ENCODE data around the gene ZNF888. TPM values are rescaled to one million over a fixed set of nuclear protein-coding genes. Genes with fewer than 3 reads are reported as not detected.

The ZNF888 gene
- total RNA-seq, 2 experiments from 2014 or later, result 4.5 to 4.8 TPM

Other genes with a start within 250 kb of the ZNF888 start
- gene ZNF611, start 188.4 kb downstream of the ZNF888 start, total RNA-seq, result 10 to 100 TPM; 18.4 to 20.9 TPM
- gene ZNF600, start 136.6 kb downstream of the ZNF888 start, total RNA-seq, result 10 to 100 TPM; 11.2 to 11.7 TPM
- 10 to 100 TPM in 1 of 2 experiments, 1 to 10 TPM in 1; 9.7 to 11.6 TPM for gene ZNF28, start 101.8 kb downstream of the ZNF888 start, total RNA-seq
- 10 to 100 TPM; 11.2 to 12.9 TPM for gene ZNF468, start 65.8 kb downstream of the ZNF888 start, total RNA-seq
- 1 to 10 TPM; 7.0 to 9.4 TPM for gene ZNF320, start 25.8 kb downstream of the ZNF888 start, total RNA-seq
- gene ZNF816, start 39.5 kb upstream of the ZNF888 start, total RNA-seq, result 10 to 100 TPM; 10.2 to 12.6 TPM
- not detected for gene ERVV-1, start 90.5 kb upstream of the ZNF888 start, total RNA-seq
- not detected for gene ERVV-2, start 121.3 kb upstream of the ZNF888 start, total RNA-seq
- 10 to 100 TPM; 48.0 to 50.0 TPM for gene ZNF160, start 180.0 kb upstream of the ZNF888 start, total RNA-seq
- 1 to 10 TPM; 3.1 to 3.7 TPM for gene ZNF415, start 209.5 kb upstream of the ZNF888 start, total RNA-seq
- 1 to 10 TPM; 6.6 to 8.2 TPM for gene ZNF347, start 235.6 kb upstream of the ZNF888 start, total RNA-seq